Sigmoid colon (tissue), 7 donors: Measurements from ENCODE around the gene MIB1. TPM values are rescaled to one million over a fixed set of nuclear protein-coding genes. Genes with fewer than 3 reads are reported as not detected.
A peak's percentile ranks its signal among the peaks of the same experiment; 100 is the strongest.

Experiments used
- DNase-seq: peaks from one replicate; pipeline ENCODE4 v3.0.0-alpha.2; 2019
- H3K27ac ChIP-seq, 4 donors: fragments of 200-600 bp; sonication (generic); one replicate each; pipeline ENCODE4 v1.5.1; 2016 to 2019; ENCODE audit warnings: mild to moderate bottlenecking in 1 of 4
- H3K27me3 ChIP-seq, 3 donors: fragments of 200-600 bp; sonication (generic); one replicate each; pipeline ENCODE4 v1.5.1; 2019; ENCODE audit warnings: mild to moderate bottlenecking in 1 of 3
- H3K36me3 ChIP-seq, 4 donors: fragments of 200-600 bp; sonication (generic); one replicate each; pipeline ENCODE4 v1.5.1; 2016 to 2019
- H3K4me1 ChIP-seq, 4 donors: fragments of 200-600 bp; sonication (generic); one replicate each; pipeline ENCODE4 v1.5.1; 2017 to 2019
- H3K4me3 ChIP-seq, 4 donors: fragments of 200-600 bp; sonication (generic); one replicate each; pipeline ENCODE4 v1.5.1; 2017 to 2019; ENCODE audit warnings: mild to moderate bottlenecking in 2 of 4, moderate library complexity in 1 of 4
- H3K9me3 ChIP-seq, 4 donors: fragments of 200-600 bp in 3 of 4; sonication (generic) in 3 of 4; one replicate each; pipeline versions ENCODE4 v1.5.1 to v1.6.1; 2013 to 2019
- EP300 ChIP-seq, 4 donors: sonication (generic); formaldehyde crosslinking; IDR thresholded peaks; one replicate each; pipeline ENCODE4 v1.6.1; 2017; ENCODE audit warnings: antibody characterized with exemption in 4 of 4
- POLR2A ChIP-seq, 2 donors: fragments of 450-650 bp; IDR thresholded peaks; one replicate each; pipeline ENCODE4 v1.6.1; 2016; ENCODE audit warnings: antibody characterized with exemption in 2 of 2, mild to moderate bottlenecking in 2 of 2, moderate library complexity in 2 of 2
- POLR2AphosphoS5 ChIP-seq, 4 donors: sonication (generic); formaldehyde crosslinking; IDR thresholded peaks; one replicate each; pipeline ENCODE4 v1.6.1; 2017; ENCODE audit warnings: antibody characterized with exemption in 4 of 4
- WGBS, 2 donors: extraction: QIAGEN DNeasy Blood & Tissue Kit; methylation state at CpG; one replicate each; pipeline ENCODE4 v1.1.7; 2013; 5-methylcytosine and 5-hydroxymethylcytosine counted together
- intact Hi-C: fragments of 100-400 bp; cut with DNase I; formaldehyde crosslinking; loops from one replicate; pipeline ENCODE4 v1.15.1; 2023
- polyA plus RNA-seq, 3 donors: library from polyadenylated mRNA; stranded (reverse); fragments of 200-250 nt; gene quantifications; one replicate each; pipeline ENCODE4 v1.2.3, GENCODE V29; 2013
- total RNA-seq, 4 donors: library from RNA; depleted of rRNA; stranded (reverse); fragments of >200 nt; gene quantifications; one replicate each; pipeline ENCODE4 v1.1.0, GENCODE V29; 2016
- TF ChIP-seq, protein P1 (sequence below), 4 experiments: fragments of 450-650 bp in 3 of 4; fragments of 200-600 bp in 1 of 4; IDR thresholded peaks; one replicate each; pipeline ENCODE4 v1.5.1; 2016 to 2019; ENCODE audit warnings: antibody characterized with exemption in 4 of 4, mild to moderate bottlenecking in 3 of 4, moderate library complexity in 2 of 4
- donor health status: healthy with polysubstance abuse.
- donor health status: Bipolar disorder and iron deficiency.
- donor health status: healthy.

The MIB1 gene
- total RNA-seq (10 to 100 TPM; 31.9 to 45.7 (median 38.7) TPM), polyA plus RNA-seq (1 to 10 TPM; 4.2 to 6.1 (median 4.6) TPM)

DNA sequence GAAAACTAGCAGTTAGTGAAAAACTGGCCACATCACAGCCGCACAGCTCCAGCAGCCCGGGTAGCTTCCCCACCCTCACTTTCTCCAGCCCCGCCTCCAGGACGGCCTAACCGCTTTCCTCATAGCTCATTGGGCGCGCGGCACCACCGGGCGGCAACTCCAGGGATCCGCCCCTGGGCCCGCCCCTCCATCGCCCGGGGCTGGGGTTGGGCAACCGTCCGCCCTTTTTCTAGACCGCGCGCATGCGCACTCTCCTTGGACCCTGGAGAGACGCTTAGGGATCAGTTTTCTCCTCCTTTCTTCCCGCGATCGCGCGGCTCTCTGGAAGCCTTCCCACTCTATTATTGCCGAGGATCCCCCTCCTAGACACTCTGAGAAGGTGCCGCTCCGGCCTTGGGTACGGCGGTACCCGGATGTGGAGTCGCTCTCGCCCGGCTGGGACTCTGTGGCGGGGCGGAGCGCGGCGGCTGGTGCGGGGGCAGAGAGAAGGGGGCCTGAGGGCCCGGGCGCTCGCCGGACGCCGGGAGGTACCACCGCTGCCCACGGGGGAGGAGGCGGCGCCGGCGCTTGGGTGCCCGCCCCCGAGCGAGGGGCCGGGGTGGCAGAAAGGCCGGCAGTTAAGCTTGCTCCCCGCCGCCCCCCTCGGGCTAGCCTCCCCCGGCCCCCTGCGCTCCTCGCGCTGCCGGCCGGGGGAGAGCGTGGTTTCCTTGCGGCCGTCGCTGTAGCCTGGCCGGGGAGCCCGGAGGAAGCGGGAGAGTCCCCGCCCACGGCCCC, at the start of gene MIB1:
Gene MIB1, plus strand, starts transcription at position 255 of the 774 bp plus-strand sequence. CDS start 792 bp downstream, outside the sequence.
- intact Hi-C loops = loop anchor here (1.0 to 10.0 kb wide), 6 partner anchors 36 to 628 kb away; partner anchors contain the start of genes ABHD3, ESCO1 and SNRPD1
- 0% methylated on average over 76 of the region's 76 CpGs for WGBS, 2 donors
- TF ChIP-seq POLR2AphosphoS5 (IDR thresholded peaks at IDR 0.05) (peak; percentile 84 to 89 (median 88)), POLR2A (IDR thresholded peaks at IDR 0.05) (peak; percentile 56 to 73), EP300 (IDR thresholded peaks at IDR 0.05) (no peak)
- TF ChIP-seq, protein P1, sequence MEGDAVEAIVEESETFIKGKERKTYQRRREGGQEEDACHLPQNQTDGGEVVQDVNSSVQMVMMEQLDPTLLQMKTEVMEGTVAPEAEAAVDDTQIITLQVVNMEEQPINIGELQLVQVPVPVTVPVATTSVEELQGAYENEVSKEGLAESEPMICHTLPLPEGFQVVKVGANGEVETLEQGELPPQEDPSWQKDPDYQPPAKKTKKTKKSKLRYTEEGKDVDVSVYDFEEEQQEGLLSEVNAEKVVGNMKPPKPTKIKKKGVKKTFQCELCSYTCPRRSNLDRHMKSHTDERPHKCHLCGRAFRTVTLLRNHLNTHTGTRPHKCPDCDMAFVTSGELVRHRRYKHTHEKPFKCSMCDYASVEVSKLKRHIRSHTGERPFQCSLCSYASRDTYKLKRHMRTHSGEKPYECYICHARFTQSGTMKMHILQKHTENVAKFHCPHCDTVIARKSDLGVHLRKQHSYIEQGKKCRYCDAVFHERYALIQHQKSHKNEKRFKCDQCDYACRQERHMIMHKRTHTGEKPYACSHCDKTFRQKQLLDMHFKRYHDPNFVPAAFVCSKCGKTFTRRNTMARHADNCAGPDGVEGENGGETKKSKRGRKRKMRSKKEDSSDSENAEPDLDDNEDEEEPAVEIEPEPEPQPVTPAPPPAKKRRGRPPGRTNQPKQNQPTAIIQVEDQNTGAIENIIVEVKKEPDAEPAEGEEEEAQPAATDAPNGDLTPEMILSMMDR (IDR thresholded peaks at IDR 0.05) = peak in 1 of 4 experiments; percentile 10
- Histone ChIP-seq H3K36me3 (no peaks in the 10 kb centered on the region), H3K4me1 (peaks cover 0 to 19% (median 12%) of the 10 kb centered on the region in 4 donors), H3K27me3 (no peaks in the 10 kb centered on the region), H3K9me3 (no peaks in the 10 kb centered on the region), H3K4me3 (peak within 1 kb of the TSS; percentile 84 to 97 (median 88)), H3K27ac (peak within 1 kb of the TSS; percentile 92 to 99 (median 99))
- DNase-seq = peak; percentile 99

DNA sequence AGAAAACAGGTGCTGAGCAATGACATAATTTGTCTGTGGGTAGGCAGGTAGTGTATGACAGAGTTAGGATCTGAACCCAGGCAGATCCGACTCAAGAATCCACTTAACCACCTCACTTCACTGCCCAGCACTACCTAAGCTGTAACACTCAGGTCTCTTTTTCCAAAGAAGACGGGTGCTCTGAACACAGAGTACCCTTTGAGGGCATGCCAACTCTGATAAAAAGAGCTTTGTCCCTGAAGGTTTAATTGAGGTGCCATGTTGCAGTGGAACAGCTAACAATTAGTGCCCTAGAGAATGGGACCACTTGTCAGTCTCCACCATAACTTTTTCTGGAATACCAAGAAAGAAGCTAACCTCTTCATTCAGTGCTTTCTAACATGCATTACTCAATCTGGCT, 47.3 kb upstream of the MIB1 start:
- no peak for TF ChIP-seq EP300 (IDR thresholded peaks at IDR 0.05)
- Histone ChIP-seq H3K9me3 (no peaks in the 10 kb centered on the region), H3K4me1 (no peaks in the 10 kb centered on the region), H3K27ac (no peak overlapping the region), H3K4me3 (no peak overlapping the region), H3K27me3 (no peaks in the 10 kb centered on the region), H3K36me3 (peaks cover 0 to 7% (median 0%) of the 10 kb centered on the region in 4 donors)
- WGBS, 2 donors = 82 to 87% methylated on average over 2 of the region's 2 CpGs
- no peak for DNase-seq
- intact Hi-C loops = no loop called here

DNA sequence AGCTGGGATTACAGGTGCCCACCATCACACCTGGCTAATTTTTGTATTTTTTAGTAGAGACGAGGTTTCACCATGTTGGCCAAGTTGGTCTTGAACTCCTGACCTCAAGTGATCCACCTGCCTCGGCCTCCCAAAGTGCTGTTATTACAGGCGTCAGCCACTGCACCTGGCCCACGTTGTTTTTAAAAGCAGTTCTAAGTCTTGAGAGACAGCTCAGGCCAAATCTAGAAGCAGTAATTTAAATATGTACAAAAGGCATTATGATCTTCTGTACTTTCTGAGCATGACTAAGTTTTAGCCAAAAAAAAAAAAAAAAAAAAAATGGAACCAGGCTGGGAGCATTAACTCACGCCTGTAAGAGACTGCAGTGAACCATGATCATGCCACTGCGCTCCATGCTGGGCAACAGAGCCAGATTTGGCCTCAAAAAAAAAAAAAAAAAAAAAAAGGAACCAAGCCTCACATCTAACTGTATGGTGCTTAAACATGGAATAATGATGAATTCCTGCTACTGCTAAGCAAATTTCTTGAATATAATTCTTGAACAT, 40.0 kb upstream of the MIB1 start:
- Histone ChIP-seq H3K4me1 (peaks cover 0 to 17% (median 12%) of the 10 kb centered on the region in 4 donors), H3K27me3 (no peaks in the 10 kb centered on the region), H3K36me3 (no peaks in the 10 kb centered on the region), H3K27ac (no peak overlapping the region), H3K9me3 (no peaks in the 10 kb centered on the region), H3K4me3 (no peak overlapping the region)
- 77 to 82% methylated on average over 6 of the region's 6 CpGs for WGBS, 2 donors
- TF ChIP-seq POLR2AphosphoS5 (IDR thresholded peaks at IDR 0.05) (no peak), POLR2A (IDR thresholded peaks at IDR 0.05) (no peak), EP300 (IDR thresholded peaks at IDR 0.05) (no peak)
- TF ChIP-seq, protein P1 (IDR thresholded peaks at IDR 0.05) = no peak
- intact Hi-C loops = loop anchor here (5.0 kb wide), 2 partner anchors 132 to 152 kb away; no protein-coding TSS in a partner anchor
- no peak for DNase-seq

DNA sequence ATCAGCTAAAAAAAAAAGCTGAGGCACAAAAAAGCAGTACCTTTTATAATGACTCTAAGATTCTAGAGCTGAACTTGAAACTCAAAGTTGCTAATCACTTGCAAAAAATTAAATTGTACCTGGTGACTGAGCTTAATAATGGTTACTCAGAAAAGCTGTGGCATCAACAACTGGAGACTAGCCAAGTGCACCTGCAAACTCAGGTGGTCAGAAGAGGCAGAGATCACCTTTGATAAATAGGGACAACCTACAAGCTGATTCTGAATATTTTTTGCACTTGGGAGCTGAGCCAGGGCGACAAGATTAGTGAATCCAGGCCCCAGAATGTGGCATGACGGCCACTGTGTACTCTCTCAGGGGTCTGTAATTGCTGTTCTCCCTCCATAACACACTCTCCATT, 39.0 kb upstream of the MIB1 start:
- Histone ChIP-seq H3K4me3 (no peak overlapping the region), H3K27ac (no peak overlapping the region), H3K4me1 (peaks cover 0 to 18% (median 12%) of the 10 kb centered on the region in 4 donors), H3K9me3 (no peaks in the 10 kb centered on the region), H3K27me3 (no peaks in the 10 kb centered on the region), H3K36me3 (no peaks in the 10 kb centered on the region)
- WGBS, 2 donors = 92 to 94% methylated on average over 2 of the region's 2 CpGs
- intact Hi-C loops = loop anchor here (5.0 kb wide), 2 partner anchors 131 to 151 kb away; no protein-coding TSS in a partner anchor
- no peak for TF ChIP-seq POLR2AphosphoS5 (IDR thresholded peaks at IDR 0.05)
- no peak for TF ChIP-seq POLR2A (IDR thresholded peaks at IDR 0.05)
- TF ChIP-seq, protein P1 (IDR thresholded peaks at IDR 0.05) = no peak
- TF ChIP-seq EP300 (IDR thresholded peaks at IDR 0.05) = no peak
- DNase-seq = no peak

DNA sequence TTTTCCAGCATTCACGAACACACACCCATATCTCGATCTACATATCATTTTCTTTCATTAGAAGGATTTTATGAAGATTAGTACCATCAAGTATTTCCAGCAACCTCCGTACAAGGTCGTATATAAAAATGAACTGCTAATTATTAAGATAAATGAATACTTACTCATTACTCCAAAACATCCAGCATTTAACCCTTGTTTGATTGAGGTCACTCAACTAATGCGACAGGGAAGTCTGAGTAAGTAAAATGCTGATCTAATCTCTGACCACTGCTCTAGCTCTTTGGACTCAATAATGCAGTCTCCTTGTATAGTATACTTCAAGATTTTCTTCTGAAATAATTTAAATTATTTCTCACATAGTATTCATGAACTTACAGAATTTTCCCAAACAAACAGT, 38.0 kb upstream of the MIB1 start:
- no peak overlapping the region for H3K4me3 ChIP-seq
- intact Hi-C loops = loop anchor here (5.0 kb wide), 2 partner anchors 130 to 150 kb away; no protein-coding TSS in a partner anchor
- 81 to 90% methylated on average over 5 of the region's 5 CpGs for WGBS, 2 donors

More for the DNA sequence above, 38.0 kb upstream of the MIB1 start:
- TF ChIP-seq EP300 (IDR thresholded peaks at IDR 0.05) (no peak), POLR2AphosphoS5 (IDR thresholded peaks at IDR 0.05) (no peak), POLR2A (IDR thresholded peaks at IDR 0.05) (no peak)
- TF ChIP-seq, protein P1 (IDR thresholded peaks at IDR 0.05) = no peak
- no peak for DNase-seq
- H3K27ac ChIP-seq = no peak overlapping the region
- no peaks in the 10 kb centered on the region for H3K27me3 ChIP-seq
- H3K9me3 ChIP-seq = no peaks in the 10 kb centered on the region
- H3K4me1 ChIP-seq = peaks cover 0 to 18% (median 12%) of the 10 kb centered on the region in 4 donors
- H3K36me3 ChIP-seq = no peaks in the 10 kb centered on the region
